Body of pancreas (tissue), 4 donors: ENCODE data around the gene SPATA46. TPM values are rescaled to one million over a fixed set of nuclear protein-coding genes. Genes with fewer than 3 reads are reported as not detected.

ENCODE experiments used
- ATAC-seq: fragments of 150-250 bp; one replicate; pipeline ENCODE4 v1.9.1; 2016
- DNase-seq, 4 donors: peaks; one replicate each; pipeline ENCODE4 v3.0.0-alpha.2; 2019
- H3K27ac ChIP-seq, 4 donors: fragments of 200-600 bp; sonication (generic); 1 replicate in 3 of 4; 2 replicates in 1 of 4; pipeline versions ENCODE4 v1.5.1 to v1.6.1; 2016 to 2019; ENCODE audit warnings: mild to moderate bottlenecking in 1 of 4, mixed read lengths in 1 of 4, moderate library complexity in 1 of 4
- H3K27me3 ChIP-seq, 2 donors: fragments of 200-600 bp; sonication (generic); one replicate each; pipeline ENCODE4 v1.6.0; 2016; ENCODE audit warnings: mild to moderate bottlenecking in 1 of 2
- H3K36me3 ChIP-seq, 2 donors: fragments of 200-600 bp; sonication (generic); replicated peaks in 1 of 2; 2 replicates each; pipeline ENCODE4 v1.5.1; 2016; ENCODE audit warnings: low read depth in 2 of 2; ENCODE audit not compliant: insufficient read depth in 1 of 2
- H3K4me1 ChIP-seq: fragments of 200-600 bp; sonication (generic); one replicate; pipeline ENCODE4 v1.6.0; 2016
- H3K4me3 ChIP-seq, 2 donors: fragments of 200-600 bp; sonication (generic); 1 replicate in 1 of 2; 2 replicates in 1 of 2; pipeline ENCODE4 v1.5.1; 2016 to 2019
- H3K9me3 ChIP-seq, 3 donors: fragments of 200-600 bp; sonication (generic); 1 replicate in 2 of 3; 2 replicates in 1 of 3; pipeline ENCODE4 v1.5.1; 2016
- CTCF ChIP-seq, 7 experiments: fragments of 450-650 bp in 4 of 7; fragments of 200-600 bp in 3 of 7; sonication (generic) in 3 of 7; IDR thresholded peaks; one replicate each; pipeline ENCODE4 v1.5.1; 2016 to 2019; ENCODE audit warnings: antibody characterized with exemption in 7 of 7
- POLR2A ChIP-seq, 3 donors: fragments of 450-650 bp; IDR thresholded peaks; one replicate each; pipeline ENCODE4 v1.6.1; 2016; ENCODE audit warnings: antibody characterized with exemption in 3 of 3, mild to moderate bottlenecking in 2 of 3
- WGBS, 2 donors: methylation state at CpG; one replicate each; pipeline ENCODE4 v1.1.5; 2017; 5-methylcytosine and 5-hydroxymethylcytosine counted together
- intact Hi-C: fragments of 100-400 bp; cut with DNase I; formaldehyde crosslinking; loops from one replicate; pipeline ENCODE4 v1.15.1; 2023
- total RNA-seq, 2 donors: library from RNA; depleted of rRNA; stranded (reverse); fragments of >200 nt; gene quantifications; one replicate each; pipeline ENCODE4 v1.1.0, GENCODE V29; 2016

The SPATA46 gene
- total RNA-seq, 2 donors from 2014 or later: not detected

GRCh38 chr1:162364498-162364897 is 12.2 kb downstream of the SPATA46 start:
- H3K4me1 ChIP-seq: no peaks in the 10 kb centered on the region
- H3K27me3 ChIP-seq: no peaks in the 10 kb centered on the region
- no peaks in the 10 kb centered on the region for H3K9me3 ChIP-seq
- no peak overlapping the region for H3K27ac ChIP-seq
- no peak for DNase-seq
- no peak for TF ChIP-seq POLR2A (IDR thresholded peaks at IDR 0.05)
- TF ChIP-seq CTCF (IDR thresholded peaks at IDR 0.05): no peak
- H3K4me3 ChIP-seq: no peak overlapping the region
- ATAC-seq: no peak
- WGBS, 2 donors: 86 to 100% methylated on average over 1 of the region's 1 CpG
- intact Hi-C loops: no loop called here
- H3K36me3 ChIP-seq: peaks cover 0 to 2% of the 10 kb centered on the region in 2 donors

GRCh38 chr1:162363823-162364222 is 12.8 kb downstream of the SPATA46 start:
- intact Hi-C loops: no loop called here
- WGBS, 2 donors: 77 to 96% methylated on average over 3 of the region's 3 CpGs

GRCh38 chr1:162361349-162361748 is 15.3 kb downstream of the SPATA46 start:
- Histone ChIP-seq H3K36me3 (no peaks in the 10 kb centered on the region), H3K27me3 (no peaks in the 10 kb centered on the region), H3K9me3 (no peaks in the 10 kb centered on the region), H3K27ac (no peak overlapping the region), H3K4me1 (no peaks in the 10 kb centered on the region), H3K4me3 (no peak overlapping the region)
- WGBS, 2 donors: 90 to 91% methylated on average over 5 of the region's 5 CpGs
- intact Hi-C loops: no loop called here
- DNase-seq: no peak
- TF ChIP-seq CTCF (IDR thresholded peaks at IDR 0.05) (no peak), POLR2A (IDR thresholded peaks at IDR 0.05) (no peak)
- ATAC-seq: no peak

More at GRCh38 chr1:162363823-162364222, 12.8 kb downstream of the SPATA46 start:
- H3K27me3 ChIP-seq: no peaks in the 10 kb centered on the region
- no peak overlapping the region for H3K4me3 ChIP-seq
- ATAC-seq: no peak
- no peaks in the 10 kb centered on the region for H3K9me3 ChIP-seq
- no peak for DNase-seq
- no peak overlapping the region for H3K27ac ChIP-seq
- no peaks in the 10 kb centered on the region for H3K4me1 ChIP-seq
- H3K36me3 ChIP-seq: peaks cover 0 to 2% of the 10 kb centered on the region in 2 donors
- no peak for TF ChIP-seq CTCF (IDR thresholded peaks at IDR 0.05)
- TF ChIP-seq POLR2A (IDR thresholded peaks at IDR 0.05): no peak

- no peaks in the 10 kb centered on the region for H3K4me1 ChIP-seq
- DNase-seq (no peak), ATAC-seq (no peak)
- no peaks in the 10 kb centered on the region for H3K36me3 ChIP-seq
- 88 to 95% methylated on average over 4 of the region's 4 CpGs for WGBS, 2 donors
- intact Hi-C loops: no loop called here
- H3K9me3 ChIP-seq: no peaks in the 10 kb centered on the region
- H3K27ac ChIP-seq: no peak overlapping the region
- no peak overlapping the region for H3K4me3 ChIP-seq
- no peaks in the 10 kb centered on the region for H3K27me3 ChIP-seq
- TF ChIP-seq POLR2A (IDR thresholded peaks at IDR 0.05): no peak
- TF ChIP-seq CTCF (IDR thresholded peaks at IDR 0.05): no peak
Measured at GRCh38 chr1:162360874-162361260, 15.8 kb downstream of the SPATA46 start.

GRCh38 chr1:162360237-162360873 is 16.3 kb downstream of the SPATA46 start:
- DNase-seq: no peak
- no peak for ATAC-seq
- Histone ChIP-seq H3K4me1 (no peaks in the 10 kb centered on the region), H3K36me3 (no peaks in the 10 kb centered on the region), H3K27me3 (no peaks in the 10 kb centered on the region), H3K27ac (no peak overlapping the region), H3K4me3 (no peak overlapping the region), H3K9me3 (no peaks in the 10 kb centered on the region)
- intact Hi-C loops: no loop called here
- 94% methylated on average over 10 of the region's 10 CpGs for WGBS, 2 donors
- no peak for TF ChIP-seq CTCF (IDR thresholded peaks at IDR 0.05)
- no peak for TF ChIP-seq POLR2A (IDR thresholded peaks at IDR 0.05)
